PC-9 (cell line): ENCODE measurements around the gene KIAA0232. TPM values are rescaled to one million over a fixed set of nuclear protein-coding genes. Genes with fewer than 3 reads are reported as not detected.

Experiments used
- BruUV-seq: library from RNA; stranded (reverse); fragments of 400-500 nt; replicated peaks from 2 replicates; lab custom pipeline; 2021; lab: Mats Ljungman, UMichigan
- CTCF ChIA-PET: fragments of 300-600 bp; sonication (Branson Sonifier 250); formaldehyde crosslinking; loops from one replicate; lab custom pipeline; 2022; ENCODE audit warnings: antibody characterized with exemption; lab: Charles Lee
- POLR2A ChIA-PET: fragments of 300-600 bp; sonication (Branson Sonifier 250); formaldehyde crosslinking; loops from one replicate; lab custom pipeline; 2022; ENCODE audit warnings: antibody characterized with exemption; ENCODE audit not compliant: unreplicated experiment; lab: Charles Lee
- DNase-seq, 2 experiments: peaks; one replicate each; pipeline versions ENCODE4 v3.0.0 to v3.0.0-alpha.2; 2015 to 2022; ENCODE audit warnings: mixed read lengths in 1 of 2
- H2AFZ ChIP-seq: fragments of 200-600 bp; sonication (generic); 2 replicates; pipeline ENCODE4 v1.8.1; 2017; ENCODE audit warnings: antibody characterized with exemption
- H3F3A ChIP-seq: fragments of 200-600 bp; sonication (generic); 2 replicates; pipeline ENCODE4 v1.8.1; 2017; ENCODE audit warnings: antibody characterized with exemption, mild to moderate bottlenecking, low read depth; ENCODE audit not compliant: insufficient read depth
- H3K27ac ChIP-seq: fragments of 200-600 bp; sonication (generic); 2 replicates; pipeline ENCODE4 v1.6.1; 2016; ENCODE audit warnings: mixed run types
- H3K27me3 ChIP-seq: fragments of 200-600 bp; sonication (generic); 2 replicates; pipeline ENCODE4 v1.6.1; 2016; ENCODE audit warnings: low read depth, mixed run types; ENCODE audit not compliant: insufficient read depth
- H3K36me3 ChIP-seq: fragments of 200-600 bp; sonication (generic); 2 replicates; pipeline ENCODE4 v1.6.1; 2016; ENCODE audit warnings: low read depth, mixed run types
- H3K4me1 ChIP-seq: fragments of 200-600 bp; sonication (generic); replicated peaks from 2 replicates; pipeline ENCODE4 v1.6.1; 2016; ENCODE audit warnings: mixed run types; ENCODE audit not compliant: insufficient read depth
- H3K4me2 ChIP-seq: fragments of 200-600 bp; sonication (generic); 2 replicates; pipeline ENCODE4 v1.6.1; 2017; ENCODE audit warnings: mixed run types
- H3K4me3 ChIP-seq: fragments of 200-600 bp; sonication (generic); 2 replicates; pipeline ENCODE4 v1.6.1; 2016; ENCODE audit warnings: mixed run types
- H3K79me2 ChIP-seq: fragments of 200-600 bp; sonication (generic); 2 replicates; pipeline ENCODE4 v1.6.1; 2017; ENCODE audit warnings: low read depth, mixed run types
- H3K9me2 ChIP-seq: fragments of 200-600 bp; sonication (generic); 2 replicates; pipeline ENCODE4 v1.8.1; 2017; ENCODE audit warnings: mild to moderate bottlenecking; ENCODE audit not compliant: insufficient read depth
- H3K9me3 ChIP-seq: fragments of 200-600 bp; sonication (generic); 2 replicates; pipeline ENCODE4 v1.8.1; 2016; ENCODE audit warnings: low read depth; ENCODE audit not compliant: insufficient read depth
- H4K20me1 ChIP-seq: fragments of 200-600 bp; sonication (generic); 2 replicates; pipeline ENCODE4 v1.8.1; 2017; ENCODE audit not compliant: insufficient read depth
- EZH2 ChIP-seq: fragments of 200-600 bp; sonication (generic); IDR thresholded peaks from 2 replicates; pipeline ENCODE4 v1.8.0; 2017; ENCODE audit warnings: antibody characterized with exemption, low read depth
- intact Hi-C: fragments of 100-400 bp; cut with micrococcal nuclease; formaldehyde crosslinking; loops from one replicate; pipeline ENCODE4 v1.10.0; 2022; ENCODE audit not compliant: unreplicated experiment
- total RNA-seq: library from RNA; stranded (reverse); gene quantifications from 2 replicates; pipeline ENCODE4 v1.2.3, GENCODE V29; 2021
- TF ChIP-seq, protein P1 (sequence below): fragments of 200-600 bp; sonication (generic); conservative IDR thresholded peaks from 2 replicates; pipeline ENCODE4 v1.6.1; 2017; ENCODE audit warnings: mixed run types, antibody characterized with exemption, mild to moderate bottlenecking, moderate library complexity

Gene KIAA0232
- total RNA-seq, 1 experiment from 2014 or later = 24.7 TPM

DNA sequence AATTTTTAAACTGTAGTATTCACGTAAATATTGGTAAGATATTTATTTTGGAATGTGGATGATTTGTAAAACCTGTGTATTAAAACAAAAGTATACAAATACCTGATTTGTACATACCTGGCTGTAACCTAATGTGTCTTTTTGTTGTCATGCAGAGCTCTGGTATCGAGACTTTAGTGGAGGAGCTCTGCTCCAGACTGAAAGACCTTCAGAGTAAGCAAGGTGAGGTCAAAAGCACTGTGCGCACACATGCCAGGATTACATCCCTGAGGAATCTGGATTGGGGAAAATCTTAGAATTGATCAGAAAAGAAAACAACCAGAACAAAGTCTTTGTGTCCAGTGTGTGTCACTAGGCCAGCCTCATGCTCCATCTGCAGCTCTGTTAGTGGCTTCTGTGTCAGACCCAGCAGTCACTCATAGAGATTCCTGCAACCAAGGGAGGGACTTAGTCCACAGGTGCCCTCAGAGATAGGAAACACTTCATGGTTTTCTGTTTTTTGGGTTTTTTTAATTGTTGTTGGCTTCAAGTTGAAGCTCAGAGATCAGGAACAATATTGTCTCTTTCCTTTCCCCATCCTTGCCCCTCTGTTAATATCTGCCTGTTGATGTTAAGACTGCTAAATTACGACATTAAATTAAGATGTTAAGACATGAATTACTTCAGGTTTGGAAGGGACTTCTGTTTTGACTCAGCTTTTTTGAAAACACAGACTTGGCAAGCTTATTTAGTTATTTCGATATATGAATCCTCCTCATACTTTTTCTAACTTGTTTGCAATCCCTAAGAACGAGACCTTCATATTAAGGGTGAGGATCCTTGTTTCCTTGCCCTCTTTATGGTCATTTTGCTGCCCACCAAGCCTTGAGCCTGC lies 74.7 kb downstream of the KIAA0232 start:
- no TSS peak for BruUV-seq
- Histone ChIP-seq H3K79me2 (peaks cover 31% of the 10 kb centered on the region), H4K20me1 (no peaks in the 10 kb centered on the region), H3K27me3 (no peaks in the 10 kb centered on the region), H2AFZ (no peak overlapping the region), H3K9me3 (no peaks in the 10 kb centered on the region), H3K27ac (peak overlapping the region; percentile 95), H3K4me2 (peak overlapping the region; percentile 54; the same call in 1 of the 2 replicates), H3K4me1 (peaks cover 41% of the 10 kb centered on the region), H3K9me2 (no peaks in the 10 kb centered on the region), H3F3A (peaks cover 24% of the 10 kb centered on the region; the same call in 1 of the 2 replicates), H3K36me3 (peaks cover 21% of the 10 kb centered on the region), H3K4me3 (no peak overlapping the region)
- intact Hi-C loops = no loop called here
- no peak for TF ChIP-seq EZH2
- DNase-seq = no peak
- ChIA-PET POLR2A (interaction anchor here (0.6 kb wide), 1 partner anchor 353 kb away, joined by 3 read pairs; no protein-coding TSS in a partner anchor), CTCF (no interaction called here)

DNA sequence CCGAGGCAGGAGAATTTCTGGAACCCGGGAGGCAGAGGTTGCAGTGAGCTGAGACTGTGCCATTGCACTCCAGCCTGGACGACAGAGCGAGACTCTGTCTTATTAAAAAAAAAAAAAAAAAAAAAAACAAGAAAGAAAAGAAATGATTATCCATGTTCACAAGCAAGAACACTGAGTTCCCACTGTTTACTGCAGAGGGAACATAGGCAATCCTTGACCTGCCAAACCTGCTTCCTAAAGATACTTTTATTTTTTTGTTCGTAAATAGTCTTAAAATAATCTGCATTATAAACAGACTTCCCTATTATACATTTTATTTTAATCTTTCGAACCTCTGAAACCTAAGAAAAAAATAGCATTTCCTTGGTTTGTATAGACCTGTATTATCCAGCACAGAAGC lies 76.5 kb downstream of the KIAA0232 start:
- Histone ChIP-seq H3K36me3 (peaks cover 21% of the 10 kb centered on the region), H3K4me2 (no peak overlapping the region), H3K27me3 (no peaks in the 10 kb centered on the region), H4K20me1 (no peaks in the 10 kb centered on the region), H3K27ac (no peak overlapping the region), H3K4me1 (peaks cover 32% of the 10 kb centered on the region), H3K9me3 (no peaks in the 10 kb centered on the region), H3K9me2 (no peaks in the 10 kb centered on the region), H2AFZ (no peak overlapping the region), H3K79me2 (peaks cover 25% of the 10 kb centered on the region), H3K4me3 (no peak overlapping the region), H3F3A (peaks cover 24% of the 10 kb centered on the region; the same call in 1 of the 2 replicates)
- DNase-seq = no peak
- TF ChIP-seq, protein P1, sequence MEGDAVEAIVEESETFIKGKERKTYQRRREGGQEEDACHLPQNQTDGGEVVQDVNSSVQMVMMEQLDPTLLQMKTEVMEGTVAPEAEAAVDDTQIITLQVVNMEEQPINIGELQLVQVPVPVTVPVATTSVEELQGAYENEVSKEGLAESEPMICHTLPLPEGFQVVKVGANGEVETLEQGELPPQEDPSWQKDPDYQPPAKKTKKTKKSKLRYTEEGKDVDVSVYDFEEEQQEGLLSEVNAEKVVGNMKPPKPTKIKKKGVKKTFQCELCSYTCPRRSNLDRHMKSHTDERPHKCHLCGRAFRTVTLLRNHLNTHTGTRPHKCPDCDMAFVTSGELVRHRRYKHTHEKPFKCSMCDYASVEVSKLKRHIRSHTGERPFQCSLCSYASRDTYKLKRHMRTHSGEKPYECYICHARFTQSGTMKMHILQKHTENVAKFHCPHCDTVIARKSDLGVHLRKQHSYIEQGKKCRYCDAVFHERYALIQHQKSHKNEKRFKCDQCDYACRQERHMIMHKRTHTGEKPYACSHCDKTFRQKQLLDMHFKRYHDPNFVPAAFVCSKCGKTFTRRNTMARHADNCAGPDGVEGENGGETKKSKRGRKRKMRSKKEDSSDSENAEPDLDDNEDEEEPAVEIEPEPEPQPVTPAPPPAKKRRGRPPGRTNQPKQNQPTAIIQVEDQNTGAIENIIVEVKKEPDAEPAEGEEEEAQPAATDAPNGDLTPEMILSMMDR = no peak
- no peak for TF ChIP-seq EZH2
- intact Hi-C loops = no loop called here
- no TSS peak for BruUV-seq
- ChIA-PET CTCF (interaction anchor here (1.2 kb wide), 1 partner anchor 15 kb away, joined by 3 read pairs; no protein-coding TSS in a partner anchor), POLR2A (interaction anchor here (0.6 kb wide), 1 partner anchor 284 kb away, joined by 3 read pairs; the partner anchor contains the start of gene MAN2B2)

GRCh38 chr4:6859543-6859942 lies 77.0 kb downstream of the KIAA0232 start:
- no peak overlapping the region for H3K27ac ChIP-seq
- H2AFZ ChIP-seq = no peak overlapping the region
- H3K4me2 ChIP-seq = no peak overlapping the region
- no peak overlapping the region for H3K4me3 ChIP-seq
- no TSS peak for BruUV-seq
- H3K4me1 ChIP-seq = peaks cover 27% of the 10 kb centered on the region
- H3F3A ChIP-seq = peaks cover 18% of the 10 kb centered on the region; the same call in 1 of the 2 replicates
- intact Hi-C loops = no loop called here
- H3K9me3 ChIP-seq = no peaks in the 10 kb centered on the region
- ChIA-PET CTCF (interaction anchor here (0.5 to 1.2 kb wide), 2 partner anchors 14 to 33 kb away, joined by 3 read pairs; no protein-coding TSS in a partner anchor), POLR2A (interaction anchor here (0.6 kb wide), 2 partner anchors 98 to 285 kb away, joined by 3 read pairs; partner anchors contain the start of gene MAN2B2)
- peaks cover 19% of the 10 kb centered on the region for H3K79me2 ChIP-seq
- no peaks in the 10 kb centered on the region for H3K27me3 ChIP-seq
- H3K36me3 ChIP-seq = peaks cover 21% of the 10 kb centered on the region
- no peaks in the 10 kb centered on the region for H3K9me2 ChIP-seq
- DNase-seq = no peak
- TF ChIP-seq EZH2 = no peak
- TF ChIP-seq, protein P1 = no peak
- H4K20me1 ChIP-seq = no peaks in the 10 kb centered on the region
